ENCODE results near the gene CA6.

GRCh38 chr1:8950309-8950708 is 4.6 kb downstream of the CA6 start:
- TF ChIP-seq CTCF (IDR thresholded peaks at IDR 0.05) (no peak), POLR2A (IDR thresholded peaks at IDR 0.05) (no peak)
